ENCODE results near the gene ENAH. TPM values are rescaled to one million over a fixed set of nuclear protein-coding genes. Genes with fewer than 3 reads are reported as not detected.

ENAH gene
- total and polyA plus RNA-seq, 8 donors = 8.0 to 62.8 (median 31.9) TPM

DNA sequence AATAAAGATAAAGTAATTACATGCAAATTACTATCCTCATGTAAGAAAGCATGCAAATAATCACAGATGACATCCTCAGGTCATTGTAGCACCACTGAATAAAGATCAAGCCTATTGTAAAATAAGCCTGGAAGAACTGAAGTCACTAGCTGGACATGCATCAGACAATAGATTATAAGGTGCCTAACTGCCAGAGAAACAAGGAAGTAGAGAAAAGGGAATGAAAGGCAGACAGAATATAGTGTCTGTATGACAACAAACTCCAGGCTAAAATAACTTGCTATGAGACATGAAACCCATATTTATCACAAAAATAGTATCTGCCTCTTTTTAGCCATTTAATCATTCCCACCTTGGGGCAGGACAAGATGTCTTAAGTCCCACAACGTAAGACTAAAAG lies 108.7 kb downstream of the ENAH start:
- intact Hi-C loops (cut with DNase I) = no loop called here
- no peak for FAIRE-seq
- 92 to 98% methylated on average over 1 of the region's 1 CpG for WGBS, 2 donors

DNA sequence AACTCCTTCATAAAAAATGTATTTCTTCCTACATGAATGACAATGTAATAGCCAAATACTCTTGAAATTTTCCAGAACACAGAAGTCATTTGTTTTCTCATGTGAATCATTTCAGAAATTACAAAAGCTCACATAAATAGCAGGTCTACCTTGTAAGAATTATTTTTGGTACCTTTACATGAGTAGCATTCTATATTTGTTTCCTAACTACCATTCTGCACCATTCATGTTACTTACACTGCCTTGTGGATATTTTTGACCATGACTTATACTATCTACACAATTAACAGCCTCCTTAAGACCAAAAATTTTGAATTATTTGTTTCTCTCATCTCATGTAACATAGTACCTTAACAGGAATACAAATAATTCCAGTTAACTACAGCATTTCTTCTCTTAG lies 109.6 kb downstream of the ENAH start:
- Histone ChIP-seq H3K27ac (no peak overlapping the region), H3K36me3 (no peaks in the 10 kb centered on the region), H3K4me3 (no peak overlapping the region), H3K4me1 (no peaks in the 10 kb centered on the region), H3K9me3 (no peaks in the 10 kb centered on the region), H3K27me3 (no peaks in the 10 kb centered on the region)
- ATAC-seq (no peak), FAIRE-seq (no peak), DNase-seq (no peak)
- no peak for TF ChIP-seq CTCF (IDR thresholded peaks at IDR 0.05)
- intact Hi-C loops (cut with DNase I) = no loop called here

More for the DNA sequence above, 108.7 kb downstream of the ENAH start:
- Histone ChIP-seq H3K4me1 (no peaks in the 10 kb centered on the region), H3K27ac (no peak overlapping the region), H3K4me3 (no peak overlapping the region), H3K9me3 (no peaks in the 10 kb centered on the region), H3K36me3 (no peaks in the 10 kb centered on the region), H3K27me3 (no peaks in the 10 kb centered on the region)
- DNase-seq = no peak
- no peak for TF ChIP-seq CTCF (IDR thresholded peaks at IDR 0.05)
- ATAC-seq = peak in 2 of 4 donors; percentile 23 to 35

GRCh38 chr1:225541383-225541782 lies 111.5 kb downstream of the ENAH start:
- no peak for ATAC-seq
- no peaks in the 10 kb centered on the region for H3K9me3 ChIP-seq
- H3K27me3 ChIP-seq = no peaks in the 10 kb centered on the region
- DNase-seq = no peak
- FAIRE-seq = no peak
- no peak overlapping the region for H3K27ac ChIP-seq
- H3K4me1 ChIP-seq = no peaks in the 10 kb centered on the region
- intact Hi-C loops (cut with DNase I) = no loop called here
- no peaks in the 10 kb centered on the region for H3K36me3 ChIP-seq
- no peak for TF ChIP-seq CTCF (IDR thresholded peaks at IDR 0.05)
- H3K4me3 ChIP-seq = no peak overlapping the region
- 94 to 97% methylated on average over 9 of the region's 9 CpGs for WGBS, 2 donors

DNA sequence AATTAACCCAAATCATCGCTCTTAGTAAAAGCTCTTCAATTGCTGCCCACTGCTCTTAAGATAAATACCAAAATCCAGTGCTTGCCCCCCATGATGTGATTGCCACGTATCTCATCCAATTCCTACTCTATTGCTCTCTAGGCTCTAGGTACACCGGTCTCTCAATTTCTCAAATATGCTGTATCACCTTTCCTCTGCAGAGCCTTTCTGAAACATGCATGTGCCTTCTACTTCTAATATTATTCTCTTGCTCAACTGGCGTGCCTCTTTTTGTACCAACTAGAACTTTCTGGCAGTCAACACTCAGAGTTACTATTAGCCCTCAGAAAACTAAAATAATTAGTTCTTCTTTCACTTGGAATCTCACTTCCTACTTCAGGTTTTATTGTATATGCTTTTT lies 113.3 kb downstream of the ENAH start:
- H3K36me3 ChIP-seq = no peaks in the 10 kb centered on the region
- intact Hi-C loops (cut with DNase I) = no loop called here
- no peak for TF ChIP-seq CTCF (IDR thresholded peaks at IDR 0.05)
- 92 to 96% methylated on average over 4 of the region's 4 CpGs for WGBS, 2 donors
- H3K9me3 ChIP-seq = no peaks in the 10 kb centered on the region
- ATAC-seq (no peak), FAIRE-seq (no peak), DNase-seq (no peak)
- no peaks in the 10 kb centered on the region for H3K4me1 ChIP-seq
- H3K27me3 ChIP-seq = no peaks in the 10 kb centered on the region
- no peak overlapping the region for H3K4me3 ChIP-seq
- H3K27ac ChIP-seq = no peak overlapping the region

DNA sequence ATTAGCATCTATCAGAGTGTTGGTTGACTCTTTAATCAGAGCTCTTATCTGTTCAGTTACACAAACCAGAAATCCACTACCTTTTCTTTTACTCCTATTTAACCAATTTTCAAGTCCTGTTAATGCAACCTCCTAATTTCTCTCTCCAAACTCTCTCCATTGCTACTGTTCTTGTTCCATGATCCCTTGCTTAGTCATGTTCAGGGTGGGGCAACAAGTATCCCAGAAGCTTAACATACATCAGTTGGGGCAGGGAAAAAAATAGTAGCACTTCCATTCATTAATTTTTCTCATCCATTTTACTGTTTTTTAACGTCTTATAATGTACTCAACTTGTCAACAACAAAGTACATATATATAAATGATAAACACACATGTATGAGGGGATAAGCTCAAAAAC lies 113.9 kb downstream of the ENAH start:
- no peak overlapping the region for H3K4me3 ChIP-seq
- H3K4me1 ChIP-seq = peaks cover 0 to 3% (median 3%) of the 10 kb centered on the region in 3 donors
- FAIRE-seq = no peak
- intact Hi-C loops (cut with DNase I) = no loop called here
- no peaks in the 10 kb centered on the region for H3K27me3 ChIP-seq
- TF ChIP-seq CTCF (IDR thresholded peaks at IDR 0.05) = no peak
- no peak for DNase-seq
- no peak overlapping the region for H3K27ac ChIP-seq
- no peak for ATAC-seq
- H3K9me3 ChIP-seq = no peaks in the 10 kb centered on the region
- H3K36me3 ChIP-seq = no peaks in the 10 kb centered on the region
- WGBS, 2 donors = 71 to 84% methylated on average over 1 of the region's 1 CpG

Measured in pancreas (tissue), 10 donors.